Osteocyte (in vitro differentiated cells): Measurements from ENCODE around the gene NHP2. TPM values are rescaled to one million over a fixed set of nuclear protein-coding genes. Genes with fewer than 3 reads are reported as not detected.

Experiments used
- DNase-seq: peaks from one replicate; pipeline ENCODE4 v3.0.0; 2021; ENCODE audit warnings: mixed read lengths; ENCODE audit not compliant: unreplicated experiment; ENCODE audit errors: extremely low spot score
- H3K27ac Mint-ChIP-seq: one replicate; pipeline ENCODE4 v1.8.0; 2021; ENCODE audit warnings: mild to moderate bottlenecking, mixed read lengths; ENCODE audit not compliant: unreplicated experiment
- H3K27me3 Mint-ChIP-seq: one replicate; pipeline ENCODE4 v1.8.0; 2021; ENCODE audit warnings: mixed read lengths; ENCODE audit not compliant: unreplicated experiment
- H3K36me3 Mint-ChIP-seq: one replicate; pipeline ENCODE4 v1.8.0; 2021; ENCODE audit warnings: mixed read lengths; ENCODE audit not compliant: unreplicated experiment
- H3K4me1 Mint-ChIP-seq: one replicate; pipeline ENCODE4 v1.8.0; 2021; ENCODE audit warnings: mixed read lengths; ENCODE audit not compliant: unreplicated experiment
- H3K4me3 Mint-ChIP-seq: one replicate; pipeline ENCODE4 v1.8.0; 2021; ENCODE audit warnings: mild to moderate bottlenecking, moderate library complexity, mixed read lengths; ENCODE audit not compliant: unreplicated experiment
- H3K9me3 Mint-ChIP-seq: one replicate; pipeline ENCODE4 v1.8.0; 2021; ENCODE audit warnings: mixed read lengths; ENCODE audit not compliant: unreplicated experiment
- total RNA-seq: library from RNA; stranded (reverse); gene quantifications from 2 replicates; pipeline ENCODE4 v1.2.1, GENCODE V29; 2021
- TF ChIP-seq, protein P1 (sequence below): fragments of 200-600 bp; sonication (generic); IDR thresholded peaks from 2 replicates; pipeline ENCODE4 v1.5.0; 2021; ENCODE audit warnings: antibody characterized with exemption, mild to moderate bottlenecking, moderate library complexity

The NHP2 gene
- total RNA-seq, 1 donor from 2014 or later, result 94.2 TPM

DNA sequence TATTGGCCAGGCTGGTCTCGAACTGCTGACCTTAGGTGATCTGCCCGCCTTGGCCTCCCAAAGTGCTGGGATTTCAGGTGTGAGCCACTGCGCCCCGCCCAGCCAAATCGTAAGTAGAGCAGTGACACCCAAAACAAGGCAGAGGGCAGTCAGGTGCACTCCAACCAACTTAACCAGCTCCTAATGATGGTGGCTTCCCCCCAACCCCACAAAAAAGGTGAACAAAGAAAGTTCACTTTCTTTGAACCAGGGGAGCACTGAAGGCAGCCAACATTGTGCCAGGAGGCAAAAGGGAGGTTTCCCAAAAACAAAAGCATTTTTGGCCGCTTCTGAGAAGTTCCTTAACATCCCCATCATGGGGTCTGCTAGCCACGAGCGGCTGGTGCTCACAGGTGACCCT lies 23.9 kb upstream of the NHP2 start:
- Mint-ChIP-seq H3K27ac (no peak overlapping the region), H3K36me3 (no peaks in the 10 kb centered on the region), H3K27me3 (peaks cover 9% of the 10 kb centered on the region), H3K9me3 (peaks cover 6% of the 10 kb centered on the region), H3K4me3 (no peak overlapping the region), H3K4me1 (no peaks in the 10 kb centered on the region)
- TF ChIP-seq, protein P1, sequence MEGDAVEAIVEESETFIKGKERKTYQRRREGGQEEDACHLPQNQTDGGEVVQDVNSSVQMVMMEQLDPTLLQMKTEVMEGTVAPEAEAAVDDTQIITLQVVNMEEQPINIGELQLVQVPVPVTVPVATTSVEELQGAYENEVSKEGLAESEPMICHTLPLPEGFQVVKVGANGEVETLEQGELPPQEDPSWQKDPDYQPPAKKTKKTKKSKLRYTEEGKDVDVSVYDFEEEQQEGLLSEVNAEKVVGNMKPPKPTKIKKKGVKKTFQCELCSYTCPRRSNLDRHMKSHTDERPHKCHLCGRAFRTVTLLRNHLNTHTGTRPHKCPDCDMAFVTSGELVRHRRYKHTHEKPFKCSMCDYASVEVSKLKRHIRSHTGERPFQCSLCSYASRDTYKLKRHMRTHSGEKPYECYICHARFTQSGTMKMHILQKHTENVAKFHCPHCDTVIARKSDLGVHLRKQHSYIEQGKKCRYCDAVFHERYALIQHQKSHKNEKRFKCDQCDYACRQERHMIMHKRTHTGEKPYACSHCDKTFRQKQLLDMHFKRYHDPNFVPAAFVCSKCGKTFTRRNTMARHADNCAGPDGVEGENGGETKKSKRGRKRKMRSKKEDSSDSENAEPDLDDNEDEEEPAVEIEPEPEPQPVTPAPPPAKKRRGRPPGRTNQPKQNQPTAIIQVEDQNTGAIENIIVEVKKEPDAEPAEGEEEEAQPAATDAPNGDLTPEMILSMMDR, result no peak
- DNase-seq, result no peak

- Mint-ChIP-seq H3K4me1 (no peaks in the 10 kb centered on the region), H3K4me3 (no peak overlapping the region), H3K9me3 (peaks cover 6% of the 10 kb centered on the region), H3K36me3 (no peaks in the 10 kb centered on the region), H3K27ac (no peak overlapping the region), H3K27me3 (peaks cover 9% of the 10 kb centered on the region)
- TF ChIP-seq, protein P1, result no peak
- no peak for DNase-seq
Measured at GRCh38 chr5:178176791-178177190, 23.1 kb upstream of the NHP2 start.

GRCh38 chr5:178174456-178174855 lies 20.8 kb upstream of the NHP2 start:
- Mint-ChIP-seq H3K4me3 (no peak overlapping the region), H3K4me1 (no peaks in the 10 kb centered on the region), H3K36me3 (no peaks in the 10 kb centered on the region), H3K27ac (no peak overlapping the region), H3K27me3 (peaks cover 11% of the 10 kb centered on the region), H3K9me3 (peaks cover 2% of the 10 kb centered on the region)
- TF ChIP-seq, protein P1, result no peak
- no peak for DNase-seq

GRCh38 chr5:178170455-178170854 lies 16.8 kb upstream of the NHP2 start:
- H3K36me3 Mint-ChIP-seq, result no peaks in the 10 kb centered on the region
- H3K9me3 Mint-ChIP-seq, result no peaks in the 10 kb centered on the region
- TF ChIP-seq, protein P1, result no peak
- H3K4me3 Mint-ChIP-seq, result no peak overlapping the region
- no peak overlapping the region for H3K27ac Mint-ChIP-seq
- H3K4me1 Mint-ChIP-seq, result no peaks in the 10 kb centered on the region
- DNase-seq, result no peak
- peaks cover 19% of the 10 kb centered on the region for H3K27me3 Mint-ChIP-seq

DNA sequence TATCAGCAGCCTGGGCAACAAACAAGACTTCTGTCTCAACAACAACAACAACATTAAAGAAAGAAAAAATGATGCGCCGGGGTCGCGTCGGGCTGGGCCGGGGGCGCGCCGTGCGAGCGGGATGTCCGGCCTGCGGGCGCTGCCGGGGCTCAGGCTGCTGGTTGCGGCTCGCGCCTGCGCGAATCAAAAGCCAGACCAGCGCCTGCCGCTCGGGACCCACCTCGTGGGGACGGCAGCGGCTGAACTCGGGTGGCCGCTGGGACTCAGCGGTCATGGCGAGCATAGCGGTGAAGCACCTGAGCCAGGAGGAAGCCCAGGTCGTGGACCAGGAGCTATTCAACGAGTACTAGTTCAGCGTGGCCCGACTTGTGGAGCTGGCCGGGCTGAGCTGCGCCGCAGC lies 11.9 kb upstream of the NHP2 start:
- peaks cover 6% of the 10 kb centered on the region for H3K4me1 Mint-ChIP-seq
- DNase-seq, result no peak
- H3K9me3 Mint-ChIP-seq, result no peaks in the 10 kb centered on the region
- H3K4me3 Mint-ChIP-seq, result no peak overlapping the region
- H3K27me3 Mint-ChIP-seq, result peaks cover 29% of the 10 kb centered on the region
- H3K36me3 Mint-ChIP-seq, result no peaks in the 10 kb centered on the region
- H3K27ac Mint-ChIP-seq, result no peak overlapping the region
- TF ChIP-seq, protein P1, result no peak
